Measurements from ENCODE around the gene GABBR2. TPM values are rescaled to one million over a fixed set of nuclear protein-coding genes. Genes with fewer than 3 reads are reported as not detected.
A peak's percentile ranks its signal among the peaks of the same experiment; 100 is the strongest.

Gene GABBR2
- total RNA-seq, 1 experiment from 2014 or later = 0.74 TPM

GRCh38 chr9:98721643-98722042 is 12.9 kb upstream of the GABBR2 start:
- DNase-seq (ENCODE audit: low spot score) = no peak

- no peak for DNase-seq (ENCODE audit: low spot score)
These were observed 11.7 kb upstream of the GABBR2 start for GRCh38 chr9:98720402-98720801.

- no peak for DNase-seq (ENCODE audit: low spot score)
These were observed 10.3 kb upstream of the GABBR2 start for GRCh38 chr9:98719055-98719454.

- DNase-seq (ENCODE audit: low spot score) = no peak
These were observed 6.1 kb upstream of the GABBR2 start for GRCh38 chr9:98714833-98715232.

GRCh38 chr9:98712987-98713386 is 4.3 kb upstream of the GABBR2 start:
- DNase-seq (ENCODE audit: low spot score) = no peak

GRCh38 chr9:98709968-98710965 is 1.5 kb upstream of the GABBR2 start:
- DNase-seq (ENCODE audit: low spot score) = peak; percentile 73

GRCh38 chr9:98708103-98708932 is 417 bp downstream of the GABBR2 start:
- DNase-seq (ENCODE audit: low spot score) = no peak

- peak; percentile 60 for DNase-seq (ENCODE audit: low spot score)
These were observed 1.3 kb downstream of the GABBR2 start for GRCh38 chr9:98707166-98708102.

GRCh38 chr9:98706651-98707165 is 2.0 kb downstream of the GABBR2 start:
- DNase-seq (ENCODE audit: low spot score) = no peak

- no peak for DNase-seq (ENCODE audit: low spot score)
These were observed 5.8 kb downstream of the GABBR2 start for GRCh38 chr9:98702835-98703380.

GRCh38 chr9:98702340-98702739 is 6.4 kb downstream of the GABBR2 start:
- DNase-seq (ENCODE audit: low spot score) = no peak

- no peak for DNase-seq (ENCODE audit: low spot score)
These were observed 7.2 kb downstream of the GABBR2 start for GRCh38 chr9:98701576-98701975.

GRCh38 chr9:98700801-98701200 is 7.9 kb downstream of the GABBR2 start:
- no peak for DNase-seq (ENCODE audit: low spot score)

GRCh38 chr9:98698856-98699255 is 9.9 kb downstream of the GABBR2 start:
- no peak for DNase-seq (ENCODE audit: low spot score)

GRCh38 chr9:98694943-98695342 is 13.8 kb downstream of the GABBR2 start:
- no peak for DNase-seq (ENCODE audit: low spot score)

- no peak for DNase-seq (ENCODE audit: low spot score)
These were observed 16.3 kb downstream of the GABBR2 start for GRCh38 chr9:98692392-98692791.

GRCh38 chr9:98691890-98692289 is 16.8 kb downstream of the GABBR2 start:
- DNase-seq (ENCODE audit: low spot score) = no peak

- DNase-seq (ENCODE audit: low spot score) = no peak
These were observed 18.0 kb downstream of the GABBR2 start for GRCh38 chr9:98690686-98691085.

GRCh38 chr9:98688710-98689495 is 19.8 kb downstream of the GABBR2 start:
- DNase-seq (ENCODE audit: low spot score) = no peak

GRCh38 chr9:98687911-98688310 is 20.8 kb downstream of the GABBR2 start:
- DNase-seq (ENCODE audit: low spot score) = no peak

All from A172 (cell line).